ENCODE measurements around the gene WFS1.

WFS1 gene

GRCh38 chr4:6280365-6280996 lies 10.8 kb downstream of the WFS1 start:
- no peak for DNase-seq

GRCh38 chr4:6281436-6282313 lies 12.0 kb downstream of the WFS1 start:
- DNase-seq: no peak

GRCh38 chr4:6282314-6282771 lies 12.7 kb downstream of the WFS1 start:
- no peak for DNase-seq

- no peak for DNase-seq
These were observed 13.6 kb downstream of the WFS1 start for GRCh38 chr4:6283282-6283681.

DNA sequence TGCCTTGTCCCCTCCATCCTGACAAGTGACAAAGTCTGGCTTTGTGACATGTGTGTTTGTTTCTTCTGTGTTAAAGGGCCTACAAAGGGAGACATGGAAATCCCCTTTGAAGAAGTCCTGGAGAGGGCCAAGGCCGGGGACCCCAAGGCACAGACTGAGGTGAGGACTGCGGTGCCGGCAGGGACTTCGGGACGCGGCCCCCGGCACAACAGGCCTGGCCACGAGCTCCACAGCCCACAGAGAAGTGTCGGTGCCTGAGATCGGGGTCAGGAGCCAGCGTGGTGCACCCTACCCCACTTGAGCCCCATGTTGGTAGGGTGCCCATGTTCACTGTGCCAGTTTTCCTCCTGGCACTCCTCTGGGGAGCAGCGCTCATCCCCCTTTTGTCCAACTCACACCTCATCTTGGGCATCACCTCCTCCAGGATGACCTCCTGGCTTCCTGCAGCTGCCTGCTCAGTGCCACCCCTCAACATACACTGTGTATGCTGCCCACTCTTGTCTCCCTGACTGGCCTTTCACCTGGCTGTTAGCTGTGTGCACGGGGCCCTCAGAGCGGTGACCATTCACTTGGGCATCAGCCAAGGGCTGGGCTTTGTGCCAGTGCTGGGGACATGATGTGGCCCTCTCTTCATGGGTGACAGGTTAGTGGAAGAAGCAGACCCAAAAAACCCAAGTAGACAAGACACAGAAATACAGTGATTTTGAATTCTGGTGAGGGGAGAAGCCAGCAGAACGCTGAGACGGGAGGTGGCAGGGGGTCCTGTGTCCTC lies 17.6 kb downstream of the WFS1 start:
- no peak for DNase-seq

- DNase-seq: no peak
These were observed 18.7 kb downstream of the WFS1 start for GRCh38 chr4:6288342-6288741.

DNA sequence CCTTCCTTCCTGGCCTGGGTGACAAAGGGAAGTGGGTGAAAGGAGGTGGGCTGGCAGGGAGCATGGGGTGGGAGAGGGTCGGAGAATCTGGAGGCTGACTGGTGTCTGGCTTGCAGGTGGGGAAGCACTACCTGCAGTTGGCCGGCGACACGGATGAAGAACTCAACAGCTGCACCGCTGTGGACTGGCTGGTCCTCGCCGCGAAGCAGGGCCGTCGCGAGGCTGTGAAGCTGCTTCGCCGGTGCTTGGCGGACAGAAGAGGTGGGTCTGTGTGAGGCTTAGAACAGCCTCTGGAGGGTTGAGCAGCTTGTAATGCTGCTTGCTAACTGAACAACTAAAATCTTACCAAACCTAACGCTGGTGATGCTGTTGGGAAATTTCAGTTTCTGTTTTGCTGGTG lies 19.2 kb downstream of the WFS1 start:
- DNase-seq: no peak

GRCh38 chr4:6290256-6290655 lies 20.6 kb downstream of the WFS1 start:
- DNase-seq: no peak

DNA sequence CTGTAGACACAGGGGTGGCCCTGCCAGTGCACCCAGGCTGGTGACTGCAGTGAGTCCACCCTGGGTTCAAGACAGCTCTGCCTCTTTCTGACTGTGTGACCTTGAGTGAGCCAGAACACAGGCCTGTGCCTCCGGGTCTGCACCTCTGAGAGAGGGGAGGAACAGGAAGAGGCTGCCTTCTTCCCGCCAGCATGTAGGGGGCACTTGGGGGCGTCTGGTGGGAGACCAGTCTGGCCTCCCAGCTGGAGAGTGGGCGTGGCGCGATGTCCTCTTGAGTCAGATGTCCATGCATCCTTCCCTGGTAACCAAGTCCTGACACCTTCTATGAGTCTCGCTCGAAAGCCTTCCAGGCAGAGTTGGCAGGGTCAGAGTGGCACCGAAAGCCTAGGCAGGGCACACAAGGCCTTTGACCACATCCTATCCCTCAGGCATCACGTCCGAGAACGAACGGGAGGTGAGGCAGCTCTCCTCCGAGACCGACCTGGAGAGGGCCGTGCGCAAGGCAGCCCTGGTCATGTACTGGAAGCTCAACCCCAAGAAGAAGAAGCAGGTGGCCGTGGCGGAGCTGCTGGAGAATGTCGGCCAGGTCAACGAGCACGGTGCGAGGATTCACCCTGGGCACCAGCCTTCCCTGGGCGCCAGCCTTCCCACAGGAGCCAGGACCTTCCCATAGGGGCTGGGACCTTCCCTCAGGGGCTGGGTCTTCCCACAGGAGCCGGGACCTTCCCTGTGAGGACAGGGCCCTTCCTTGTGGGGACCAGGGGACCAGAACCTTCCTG lies 21.3 kb downstream of the WFS1 start:
- no peak for DNase-seq

DNA sequence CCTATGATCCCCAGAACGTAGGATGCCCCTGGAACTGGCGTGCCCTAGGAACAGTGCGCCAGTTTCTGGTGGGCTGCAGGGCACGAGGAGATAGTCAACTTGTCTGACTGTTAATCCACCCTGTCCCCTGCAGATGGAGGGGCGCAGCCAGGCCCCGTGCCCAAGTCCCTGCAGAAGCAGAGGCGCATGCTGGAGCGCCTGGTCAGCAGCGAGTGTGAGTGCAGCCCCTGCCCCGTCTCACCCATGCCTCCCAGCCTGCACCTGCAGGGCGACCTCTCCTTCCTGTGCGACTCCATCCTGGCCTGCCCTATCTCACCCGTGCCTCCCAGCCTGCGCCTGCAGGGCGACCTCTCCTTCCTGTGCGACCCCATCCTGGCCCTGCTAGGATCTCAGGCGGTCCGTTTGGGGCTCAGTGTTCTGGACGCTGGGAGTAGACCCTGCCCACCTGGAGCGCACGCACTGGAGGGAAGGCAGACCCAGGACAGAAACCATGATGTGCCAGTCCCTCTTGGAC lies 22.2 kb downstream of the WFS1 start:
- DNase-seq: no peak

DNA sequence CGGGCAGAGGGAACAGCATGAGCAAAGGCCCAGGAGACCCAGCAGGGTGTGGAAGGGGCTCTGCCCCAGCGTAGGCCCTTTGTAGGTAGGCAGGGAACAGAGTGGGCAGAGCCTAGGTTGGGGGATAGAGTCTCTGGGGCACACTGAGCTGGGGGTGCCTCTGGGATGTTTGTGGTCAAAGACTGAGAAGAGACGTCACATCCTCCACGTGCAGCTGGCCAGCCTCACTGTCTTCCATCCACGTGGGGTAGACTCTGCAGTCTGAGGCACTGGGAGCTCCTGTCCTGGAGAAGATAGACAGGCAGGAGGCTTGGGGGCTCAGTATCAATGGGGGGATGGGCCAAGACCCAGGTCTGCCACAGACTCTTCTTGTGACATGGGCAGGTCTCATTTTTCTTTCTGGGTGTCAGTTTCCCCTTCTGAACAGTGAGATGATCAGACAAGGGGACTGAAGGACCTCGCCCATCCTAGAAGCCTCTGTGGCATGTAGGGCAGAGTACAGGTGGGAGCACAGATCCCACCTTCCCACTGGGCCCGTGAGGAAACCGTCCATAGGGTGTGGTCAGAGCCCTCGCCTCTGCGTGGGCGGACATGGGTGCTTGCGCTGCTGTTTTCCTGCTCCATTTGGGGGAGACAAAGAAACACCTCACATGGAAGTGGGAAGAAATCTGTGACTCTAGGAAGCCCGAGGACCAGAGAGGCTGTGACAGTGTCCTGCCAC lies 22.9 kb downstream of the WFS1 start:
- no peak for DNase-seq

DNA sequence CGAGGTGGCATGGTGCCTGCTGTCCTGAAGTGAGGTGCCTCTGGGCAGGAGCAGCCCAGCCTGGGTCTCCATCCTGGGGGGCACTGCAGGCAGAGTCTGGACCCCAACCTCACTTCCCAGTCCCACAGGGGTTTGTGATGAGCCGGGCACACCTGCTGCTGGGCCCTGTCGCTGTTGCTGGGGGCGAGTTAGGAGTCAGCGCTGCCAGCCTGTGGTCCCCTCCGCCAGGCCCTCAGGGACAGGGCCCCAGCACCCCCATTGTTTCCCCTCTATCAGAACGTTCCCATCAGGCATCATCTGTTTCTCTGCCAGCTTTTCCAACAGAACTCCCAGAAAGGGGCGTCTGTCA lies 23.4 kb downstream of the WFS1 start:
- DNase-seq: no peak

DNA sequence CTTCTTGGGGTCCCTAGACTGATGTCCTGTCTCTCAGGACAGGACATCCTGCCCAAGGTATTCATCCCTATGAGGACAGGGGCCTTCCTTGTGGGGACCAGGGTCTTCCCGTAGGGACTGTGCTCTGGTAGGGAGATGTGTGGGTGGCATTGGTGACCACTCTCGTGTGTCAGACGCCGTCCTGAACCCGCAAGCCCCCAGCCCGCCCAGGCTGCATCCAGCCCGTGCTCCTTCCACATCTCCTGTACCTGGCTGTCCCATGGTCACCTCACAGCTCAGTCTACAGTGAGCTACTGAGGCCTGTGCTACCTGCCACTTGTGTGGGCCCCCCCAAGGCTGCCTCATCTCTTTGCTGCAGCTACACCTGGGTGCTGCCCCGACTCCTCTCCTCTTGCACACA lies 24.0 kb downstream of the WFS1 start:
- no peak for DNase-seq

DNA sequence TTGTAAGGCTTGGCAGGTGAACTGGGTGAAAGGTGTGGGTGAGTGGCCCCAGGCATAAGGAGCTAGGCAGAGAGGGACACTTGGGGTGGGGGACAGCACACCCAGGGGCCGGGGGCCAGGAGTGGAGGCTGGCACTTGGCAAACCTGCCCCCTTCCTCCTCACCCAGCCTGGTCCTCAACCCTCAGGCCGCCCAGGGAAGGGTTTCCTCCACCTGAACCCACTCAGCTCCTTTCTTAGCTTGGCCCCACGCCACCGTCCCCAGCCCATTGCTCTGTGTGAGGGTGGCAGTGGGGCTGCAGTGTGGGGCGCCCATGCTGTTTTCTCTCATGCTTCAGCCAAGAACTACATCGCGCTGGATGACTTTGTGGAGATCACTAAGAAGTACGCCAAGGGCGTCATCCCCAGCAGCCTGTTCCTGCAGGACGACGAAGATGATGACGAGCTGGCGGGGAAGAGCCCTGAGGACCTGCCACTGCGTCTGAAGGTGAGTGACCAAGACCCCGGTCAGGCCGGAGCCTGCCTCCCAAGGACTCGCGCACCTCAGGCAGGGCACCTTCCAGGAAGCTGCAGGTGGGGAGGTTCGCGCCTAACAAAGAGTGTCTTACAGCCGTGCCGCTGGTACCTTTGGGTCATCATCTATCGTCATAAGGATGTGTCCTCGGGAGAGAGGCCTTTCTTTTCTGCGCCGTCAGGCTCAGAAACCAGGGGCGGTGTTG lies 25.2 kb downstream of the WFS1 start:
- DNase-seq: no peak

GRCh38 chr4:6295495-6295894 lies 25.8 kb downstream of the WFS1 start:
- DNase-seq: no peak

DNA sequence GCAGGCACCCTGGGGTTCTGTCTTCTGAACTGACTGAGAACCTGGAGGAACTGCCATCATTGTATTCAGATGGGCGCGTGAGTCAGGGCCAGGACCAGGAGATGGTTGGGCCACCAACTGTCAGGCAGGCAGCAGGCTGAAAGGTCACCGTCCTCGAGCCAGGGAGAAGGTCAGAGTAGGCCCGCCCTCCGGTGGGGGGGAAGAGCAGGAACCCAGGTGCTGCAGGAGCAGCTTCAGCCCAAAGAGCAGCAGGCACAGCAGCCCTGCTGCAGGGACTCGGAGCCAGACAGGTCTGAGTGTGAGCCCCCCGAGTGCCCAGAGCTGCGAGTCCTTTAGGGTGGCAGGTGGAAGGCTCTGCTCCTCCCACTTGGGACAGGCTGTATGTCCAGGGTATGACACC lies 26.4 kb downstream of the WFS1 start:
- DNase-seq: no peak

GRCh38 chr4:6297266-6297815 lies 27.7 kb downstream of the WFS1 start:
- no peak for DNase-seq

GRCh38 chr4:6298035-6298434 lies 28.4 kb downstream of the WFS1 start:
- DNase-seq: no peak

- DNase-seq: no peak
These were observed 29.2 kb downstream of the WFS1 start for GRCh38 chr4:6298852-6299251.

- DNase-seq: no peak
These were observed 30.2 kb downstream of the WFS1 start for GRCh38 chr4:6299875-6300274.

- DNase-seq: no peak
These were observed 30.7 kb downstream of the WFS1 start for GRCh38 chr4:6300359-6300758.

Data from activated CD4-positive, alpha-beta T cell treated with anti-CD3 and anti-CD28 coated beads, Interleukin-2, amount 50 U/mL, for 16 hours (primary cell).